Hepatocyte (in vitro differentiated cells): ENCODE measurements around the gene PUSL1.

Experiments
- EZH2 ChIP-seq: fragments of 200-600 bp; sonication (generic); IDR thresholded peaks from 2 replicates; pipeline ENCODE4 v1.6.1; 2016; ENCODE audit warnings: antibody characterized with exemption, mild to moderate bottlenecking, borderline replicate concordance
- TF ChIP-seq, protein P1 (sequence below): fragments of 200-600 bp; sonication (generic); IDR thresholded peaks from 2 replicates; pipeline ENCODE4 v1.5.1; 2016; ENCODE audit warnings: antibody characterized with exemption, mild to moderate bottlenecking; ENCODE audit not compliant: poor library complexity

DNA sequence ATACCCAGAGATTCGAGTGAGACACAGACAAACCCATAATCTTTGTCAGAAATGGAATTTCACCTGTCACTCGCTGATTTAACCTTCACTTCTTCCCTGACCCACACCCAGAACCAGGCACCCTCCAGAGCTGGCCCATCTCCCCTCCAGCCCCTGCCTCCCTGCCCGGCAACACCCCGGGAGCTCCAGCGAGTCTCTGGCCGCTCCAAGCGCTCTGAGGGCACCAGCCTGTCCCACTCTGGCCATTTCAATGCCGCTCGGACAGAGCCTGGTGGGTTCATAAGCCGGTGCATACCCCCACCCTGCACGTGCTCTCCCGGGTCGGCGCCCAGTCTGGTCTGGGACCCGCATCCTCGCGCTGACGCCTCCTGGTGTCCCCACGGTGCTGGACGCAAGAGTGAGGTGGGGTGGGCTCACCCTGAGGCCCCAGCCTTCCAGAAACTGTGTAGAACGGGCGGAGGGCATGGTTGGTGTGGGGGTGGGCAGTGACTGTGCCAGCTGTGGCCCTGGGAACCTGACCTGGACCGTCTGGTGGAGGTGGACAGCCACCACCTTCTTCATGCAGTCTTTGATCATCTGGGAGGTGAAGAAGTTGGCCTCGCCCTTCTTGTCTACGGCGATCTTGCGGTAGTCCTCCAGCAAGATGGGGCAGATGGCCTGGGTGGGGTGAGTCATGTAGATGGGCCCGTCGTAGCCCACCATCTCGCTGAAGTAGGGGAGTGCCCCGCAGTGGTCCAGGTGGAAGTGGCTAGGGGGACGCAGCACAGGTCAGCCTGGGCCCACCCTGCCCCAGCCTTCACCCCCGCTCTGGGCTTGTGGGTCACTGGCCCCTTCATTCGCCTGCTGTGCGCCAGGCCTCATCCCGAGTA lies 10.6 kb downstream of the PUSL1 start:
- TF ChIP-seq, protein P1, sequence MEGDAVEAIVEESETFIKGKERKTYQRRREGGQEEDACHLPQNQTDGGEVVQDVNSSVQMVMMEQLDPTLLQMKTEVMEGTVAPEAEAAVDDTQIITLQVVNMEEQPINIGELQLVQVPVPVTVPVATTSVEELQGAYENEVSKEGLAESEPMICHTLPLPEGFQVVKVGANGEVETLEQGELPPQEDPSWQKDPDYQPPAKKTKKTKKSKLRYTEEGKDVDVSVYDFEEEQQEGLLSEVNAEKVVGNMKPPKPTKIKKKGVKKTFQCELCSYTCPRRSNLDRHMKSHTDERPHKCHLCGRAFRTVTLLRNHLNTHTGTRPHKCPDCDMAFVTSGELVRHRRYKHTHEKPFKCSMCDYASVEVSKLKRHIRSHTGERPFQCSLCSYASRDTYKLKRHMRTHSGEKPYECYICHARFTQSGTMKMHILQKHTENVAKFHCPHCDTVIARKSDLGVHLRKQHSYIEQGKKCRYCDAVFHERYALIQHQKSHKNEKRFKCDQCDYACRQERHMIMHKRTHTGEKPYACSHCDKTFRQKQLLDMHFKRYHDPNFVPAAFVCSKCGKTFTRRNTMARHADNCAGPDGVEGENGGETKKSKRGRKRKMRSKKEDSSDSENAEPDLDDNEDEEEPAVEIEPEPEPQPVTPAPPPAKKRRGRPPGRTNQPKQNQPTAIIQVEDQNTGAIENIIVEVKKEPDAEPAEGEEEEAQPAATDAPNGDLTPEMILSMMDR, result no peak
- TF ChIP-seq EZH2, result no peak
